ENCODE data around the gene ENC1. TPM values are rescaled to one million over a fixed set of nuclear protein-coding genes. Genes with fewer than 3 reads are reported as not detected.

Gene ENC1
- total RNA-seq, 4 donors from 2014 or later: 14.9 to 26.9 (median 22.0) TPM

DNA sequence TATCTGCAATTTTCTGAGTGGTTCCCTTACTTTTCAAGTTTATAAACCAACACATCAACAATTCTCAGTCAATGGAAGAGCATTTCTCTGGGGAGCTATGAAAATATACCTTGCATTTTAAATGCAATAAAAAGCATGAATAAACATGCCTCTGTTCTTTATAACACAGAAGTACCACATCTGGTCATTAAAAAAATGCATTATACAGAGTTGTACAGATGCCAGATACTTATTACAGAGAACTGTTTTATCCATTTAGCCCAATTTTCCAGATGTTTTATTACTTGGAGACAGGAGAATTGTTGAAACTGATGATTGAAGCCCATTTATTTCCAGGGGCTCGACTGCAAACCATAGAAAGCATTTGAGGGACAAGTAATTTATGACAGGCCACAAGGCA, 25.3 kb upstream of the ENC1 start:
- WGBS, 2 donors (ENCODE audit: low coverage in 1 of 2): 50 to 63% methylated on average over 1 of the region's 1 CpG
- Histone ChIP-seq H3K36me3 (no peaks in the 10 kb centered on the region), H3K27ac (no peak overlapping the region), H3K4me1 (no peaks in the 10 kb centered on the region), H3K9me3 (no peaks in the 10 kb centered on the region), H3K27me3 (no peaks in the 10 kb centered on the region), H3K4me3 (no peak overlapping the region)
- in situ Hi-C loops (cut with MboI; ENCODE audit: low pct_ligation_motif_present in 1 of 4, low pct_unique_long_range_greater_than_20kb in 1 of 4, low sequenced_read_pairs in 3 of 4) (loop anchor here in 3 of 4 donors (25.0 kb wide), 2 partner anchors 246 to 1079 kb away; no protein-coding TSS in a partner anchor), intact Hi-C loops (cut with DNase I; ENCODE audit: low total_unique reads) (no loop called here)
- DNase-seq: no peak
- no peak for TF ChIP-seq POLR2A (IDR thresholded peaks at IDR 0.05)
- no peak for TF ChIP-seq POLR2AphosphoS5 (IDR thresholded peaks at IDR 0.05)
- TF ChIP-seq EP300 (IDR thresholded peaks at IDR 0.05; ENCODE audit: low read depth): no peak
- TF ChIP-seq, protein P1, sequence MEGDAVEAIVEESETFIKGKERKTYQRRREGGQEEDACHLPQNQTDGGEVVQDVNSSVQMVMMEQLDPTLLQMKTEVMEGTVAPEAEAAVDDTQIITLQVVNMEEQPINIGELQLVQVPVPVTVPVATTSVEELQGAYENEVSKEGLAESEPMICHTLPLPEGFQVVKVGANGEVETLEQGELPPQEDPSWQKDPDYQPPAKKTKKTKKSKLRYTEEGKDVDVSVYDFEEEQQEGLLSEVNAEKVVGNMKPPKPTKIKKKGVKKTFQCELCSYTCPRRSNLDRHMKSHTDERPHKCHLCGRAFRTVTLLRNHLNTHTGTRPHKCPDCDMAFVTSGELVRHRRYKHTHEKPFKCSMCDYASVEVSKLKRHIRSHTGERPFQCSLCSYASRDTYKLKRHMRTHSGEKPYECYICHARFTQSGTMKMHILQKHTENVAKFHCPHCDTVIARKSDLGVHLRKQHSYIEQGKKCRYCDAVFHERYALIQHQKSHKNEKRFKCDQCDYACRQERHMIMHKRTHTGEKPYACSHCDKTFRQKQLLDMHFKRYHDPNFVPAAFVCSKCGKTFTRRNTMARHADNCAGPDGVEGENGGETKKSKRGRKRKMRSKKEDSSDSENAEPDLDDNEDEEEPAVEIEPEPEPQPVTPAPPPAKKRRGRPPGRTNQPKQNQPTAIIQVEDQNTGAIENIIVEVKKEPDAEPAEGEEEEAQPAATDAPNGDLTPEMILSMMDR (IDR thresholded peaks at IDR 0.05): no peak

DNA sequence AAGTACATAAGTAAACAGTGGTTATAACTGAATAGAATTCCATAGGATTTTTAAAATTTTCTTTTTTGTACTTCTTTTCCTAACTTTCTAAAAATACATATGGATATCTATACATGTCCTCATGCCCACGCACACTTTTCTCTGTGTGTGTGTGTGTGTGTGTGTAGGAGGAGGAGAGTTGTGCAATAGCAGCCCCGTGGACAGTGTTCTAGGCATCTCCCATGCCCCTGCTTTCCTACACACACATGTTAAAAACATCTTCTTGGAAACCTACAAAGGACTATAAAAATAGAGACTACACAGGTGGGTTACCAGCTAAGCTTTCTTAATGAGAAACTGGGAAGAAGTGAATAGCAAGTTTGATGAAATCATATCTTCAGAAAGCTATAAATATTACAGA, 24.7 kb upstream of the ENC1 start:
- no peak for DNase-seq
- H3K9me3 ChIP-seq: no peaks in the 10 kb centered on the region
- TF ChIP-seq, protein P1 (IDR thresholded peaks at IDR 0.05): no peak
- no peak for TF ChIP-seq EP300 (IDR thresholded peaks at IDR 0.05; ENCODE audit: low read depth)
- no peak for TF ChIP-seq POLR2A (IDR thresholded peaks at IDR 0.05)
- no peak for TF ChIP-seq POLR2AphosphoS5 (IDR thresholded peaks at IDR 0.05)
- no peak overlapping the region for H3K4me3 ChIP-seq
- intact Hi-C loops (cut with DNase I; ENCODE audit: low total_unique reads) (no loop called here), in situ Hi-C loops (cut with MboI; ENCODE audit: low pct_ligation_motif_present in 1 of 4, low pct_unique_long_range_greater_than_20kb in 1 of 4, low sequenced_read_pairs in 3 of 4) (loop anchor here in 3 of 4 donors (25.0 kb wide), 2 partner anchors 247 to 1078 kb away; no protein-coding TSS in a partner anchor)
- no peaks in the 10 kb centered on the region for H3K36me3 ChIP-seq
- H3K4me1 ChIP-seq: no peaks in the 10 kb centered on the region
- 38 to 42% methylated on average over 2 of the region's 2 CpGs for WGBS, 2 donors (ENCODE audit: low coverage in 1 of 2)
- no peak overlapping the region for H3K27ac ChIP-seq
- H3K27me3 ChIP-seq: no peaks in the 10 kb centered on the region

DNA sequence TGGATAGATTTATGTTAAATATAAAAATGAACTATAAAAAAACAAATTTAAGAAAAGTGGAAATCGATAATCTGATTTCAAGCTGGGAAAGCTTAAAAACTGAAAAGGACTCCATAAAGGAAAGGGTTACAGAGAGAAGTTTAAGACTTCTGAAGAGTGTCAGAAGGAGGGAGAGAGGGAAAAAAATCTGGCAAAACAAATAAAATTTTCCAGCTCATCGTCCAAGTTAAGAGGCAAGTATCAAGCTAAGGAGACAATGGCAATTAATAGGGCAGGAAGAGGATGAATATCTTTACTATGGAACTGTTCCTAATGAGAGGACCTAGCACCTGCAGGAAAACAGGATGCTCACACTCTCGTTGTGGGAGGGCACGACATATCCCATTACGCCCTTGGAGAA, 24.0 kb upstream of the ENC1 start:
- Histone ChIP-seq H3K9me3 (no peaks in the 10 kb centered on the region), H3K27me3 (no peaks in the 10 kb centered on the region), H3K27ac (no peak overlapping the region), H3K4me1 (no peaks in the 10 kb centered on the region), H3K4me3 (no peak overlapping the region), H3K36me3 (no peaks in the 10 kb centered on the region)
- in situ Hi-C loops (cut with MboI; ENCODE audit: low pct_ligation_motif_present in 1 of 4, low pct_unique_long_range_greater_than_20kb in 1 of 4, low sequenced_read_pairs in 3 of 4) (loop anchor here in 3 of 4 donors (25.0 kb wide), 2 partner anchors 248 to 1077 kb away; no protein-coding TSS in a partner anchor), intact Hi-C loops (cut with DNase I; ENCODE audit: low total_unique reads) (no loop called here)
- DNase-seq: no peak
- 71 to 75% methylated on average over 5 of the region's 5 CpGs for WGBS, 2 donors (ENCODE audit: low coverage in 1 of 2)
- TF ChIP-seq POLR2AphosphoS5 (IDR thresholded peaks at IDR 0.05) (no peak), POLR2A (IDR thresholded peaks at IDR 0.05) (no peak), EP300 (IDR thresholded peaks at IDR 0.05; ENCODE audit: low read depth) (no peak)
- TF ChIP-seq, protein P1 (IDR thresholded peaks at IDR 0.05): no peak

DNA sequence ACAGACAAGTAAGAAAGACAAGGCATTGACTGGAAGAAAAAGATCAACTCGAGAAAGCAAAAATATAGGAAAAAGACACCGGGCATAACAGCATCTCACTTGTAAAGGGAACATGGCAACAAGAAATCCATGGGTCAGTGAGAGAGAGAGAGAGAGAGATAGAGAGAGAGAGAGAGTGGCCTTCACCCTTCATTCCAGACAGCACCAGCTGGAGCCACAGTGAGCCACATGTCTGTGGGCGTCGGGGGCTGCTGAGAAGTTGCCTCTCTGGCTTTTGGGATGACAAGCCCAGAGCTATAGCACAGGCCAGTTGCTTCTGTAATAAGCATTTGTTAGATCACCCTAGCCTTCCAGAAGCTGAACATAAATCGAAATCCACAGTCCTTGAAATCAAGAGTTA, 20.3 kb upstream of the ENC1 start:
- intact Hi-C loops (cut with DNase I; ENCODE audit: low total_unique reads) (no loop called here), in situ Hi-C loops (cut with MboI; ENCODE audit: low pct_ligation_motif_present in 1 of 4, low pct_unique_long_range_greater_than_20kb in 1 of 4, low sequenced_read_pairs in 3 of 4) (loop anchor here in 3 of 4 donors (25.0 kb wide), 2 partner anchors 251 to 1074 kb away; no protein-coding TSS in a partner anchor)
- no peak overlapping the region for H3K27ac ChIP-seq
- no peak overlapping the region for H3K4me3 ChIP-seq
- no peaks in the 10 kb centered on the region for H3K4me1 ChIP-seq
- no peaks in the 10 kb centered on the region for H3K27me3 ChIP-seq
- WGBS, 2 donors (ENCODE audit: low coverage in 1 of 2): 70 to 100% methylated on average over 2 to 5 of the region's 5 CpGs
- H3K9me3 ChIP-seq: no peaks in the 10 kb centered on the region
- no peak for DNase-seq
- H3K36me3 ChIP-seq: no peaks in the 10 kb centered on the region
- no peak for TF ChIP-seq POLR2AphosphoS5 (IDR thresholded peaks at IDR 0.05)
- no peak for TF ChIP-seq POLR2A (IDR thresholded peaks at IDR 0.05)
- TF ChIP-seq, protein P1 (IDR thresholded peaks at IDR 0.05): no peak
- no peak for TF ChIP-seq EP300 (IDR thresholded peaks at IDR 0.05; ENCODE audit: low read depth)
